ENCODE results near the gene CCDC27. TPM values are rescaled to one million over a fixed set of nuclear protein-coding genes. Genes with fewer than 3 reads are reported as not detected.

CCDC27 gene
- total RNA-seq, 1 experiment from 2014 or later = not detected

DNA sequence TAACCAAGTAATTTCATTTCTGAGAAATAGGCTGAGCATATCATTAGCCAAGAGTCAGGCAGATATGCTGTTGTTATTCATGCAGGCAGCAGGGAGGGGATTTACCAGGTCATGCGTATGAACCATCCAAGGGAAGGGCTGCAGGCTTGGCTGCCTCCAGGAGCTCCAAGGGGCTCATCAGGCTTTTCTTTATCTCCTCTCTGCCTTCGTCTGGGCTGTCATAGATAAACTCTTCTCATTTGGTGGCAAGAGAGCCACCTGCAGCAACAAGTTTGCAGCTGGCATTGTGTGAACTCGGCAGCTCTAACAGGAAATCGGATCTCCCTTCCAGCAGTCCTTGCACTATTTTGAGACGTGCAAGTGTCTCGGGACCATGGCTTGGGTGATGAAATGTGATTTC lies 7.5 kb downstream of the CCDC27 start:
- no TSS peak for BruUV-seq (replicated peaks)
- RAD21 ChIA-PET (ENCODE audit: low non-redundant PET in 1 of 2, low total read pairs in 2 of 2, uncharacterized antibody in 2 of 2, unreplicated experiment in 2 of 2) = no interaction called here
- POLR2A ChIA-PET = no interaction called here
- DNase-seq (ENCODE audit: low read depth, low spot score) = no peak
- CTCF ChIA-PET = interaction anchor here (0.7 kb wide), 1 partner anchor 35 kb away, joined by 3 read pairs; no protein-coding TSS in a partner anchor
- H3K4me1 ChIP-seq (ENCODE audit: control insufficient read depth in 1 of 2, insufficient read depth in 2 of 2, low read length in 2 of 2) = no peaks in the 10 kb centered on the region
- no peak overlapping the region for H3K4me3 ChIP-seq (replicated peaks in 1 of 2; ENCODE audit: low read depth in 1 of 2, low read length in 2 of 2)
- no peak overlapping the region for H2AFZ ChIP-seq (ENCODE audit: low read depth, low read length, poor library complexity, severe bottlenecking)
- H3K79me2 ChIP-seq (ENCODE audit: insufficient read depth, low read length) = no peaks in the 10 kb centered on the region
- H3K36me3 ChIP-seq (ENCODE audit: control insufficient read depth in 1 of 2, insufficient read depth in 2 of 2, low read length in 2 of 2) = no peaks in the 10 kb centered on the region
- no peak overlapping the region for H3K4me2 ChIP-seq (ENCODE audit: low read length)
- H3K9ac ChIP-seq (ENCODE audit: low read length) = no peak overlapping the region
- intact Hi-C loops (cut with micrococcal nuclease) = no loop called here
- no peaks in the 10 kb centered on the region for H3K9me3 ChIP-seq (ENCODE audit: control insufficient read depth in 1 of 2, insufficient read depth in 1 of 2, low read depth in 1 of 2, low read length in 2 of 2)
- peaks cover 7% of the 10 kb centered on the region; the same call in 1 of the 2 replicates for H3K27me3 ChIP-seq (ENCODE audit: insufficient read depth, low read length)
- H3K27ac ChIP-seq (ENCODE audit: low read depth, low read length) = no peak overlapping the region
- no peaks in the 10 kb centered on the region for H3K9me2 ChIP-seq (ENCODE audit: insufficient read depth)
- TF ChIP-seq EZH2phosphoT487 (IDR thresholded peaks at IDR 0.05; ENCODE audit: borderline replicate concordance) (no peak), REST (IDR thresholded peaks at IDR 0.05; ENCODE audit: low read depth) (no peak), CEBPB (IDR thresholded peaks at IDR 0.05; ENCODE audit: low read depth) (no peak), CBX3 (IDR thresholded peaks at IDR 0.05; ENCODE audit: low read depth) (no peak), POLR2A (IDR thresholded peaks at IDR 0.05; ENCODE audit: borderline replicate concordance, extremely low read depth, insufficient read depth, insufficient read length) (no peak), MAX (IDR thresholded peaks at IDR 0.05) (no peak), FOSL1 (IDR thresholded peaks at IDR 0.05; ENCODE audit: low read depth) (no peak), JUND (IDR thresholded peaks at IDR 0.05) (no peak), POLR2AphosphoS5 (IDR thresholded peaks at IDR 0.05; ENCODE audit: low read depth, low read length) (no peak), EZH2 (IDR thresholded peaks at IDR 0.05) (no peak), EGR1 (IDR thresholded peaks at IDR 0.05; ENCODE audit: low read depth) (no peak), SIN3A (IDR thresholded peaks at IDR 0.05; ENCODE audit: low read depth) (no peak), RAD21 (IDR thresholded peaks at IDR 0.05; ENCODE audit: low read depth) (no peak), TCF7L2 (IDR thresholded peaks at IDR 0.05; ENCODE audit: borderline replicate concordance, extremely low read depth, insufficient read depth, insufficient read length) (no peak), YY1 (IDR thresholded peaks at IDR 0.05; ENCODE audit: extremely low read depth, insufficient replicate concordance, low read depth, low read length) (no peak)
- TF ChIP-seq, protein P1, sequence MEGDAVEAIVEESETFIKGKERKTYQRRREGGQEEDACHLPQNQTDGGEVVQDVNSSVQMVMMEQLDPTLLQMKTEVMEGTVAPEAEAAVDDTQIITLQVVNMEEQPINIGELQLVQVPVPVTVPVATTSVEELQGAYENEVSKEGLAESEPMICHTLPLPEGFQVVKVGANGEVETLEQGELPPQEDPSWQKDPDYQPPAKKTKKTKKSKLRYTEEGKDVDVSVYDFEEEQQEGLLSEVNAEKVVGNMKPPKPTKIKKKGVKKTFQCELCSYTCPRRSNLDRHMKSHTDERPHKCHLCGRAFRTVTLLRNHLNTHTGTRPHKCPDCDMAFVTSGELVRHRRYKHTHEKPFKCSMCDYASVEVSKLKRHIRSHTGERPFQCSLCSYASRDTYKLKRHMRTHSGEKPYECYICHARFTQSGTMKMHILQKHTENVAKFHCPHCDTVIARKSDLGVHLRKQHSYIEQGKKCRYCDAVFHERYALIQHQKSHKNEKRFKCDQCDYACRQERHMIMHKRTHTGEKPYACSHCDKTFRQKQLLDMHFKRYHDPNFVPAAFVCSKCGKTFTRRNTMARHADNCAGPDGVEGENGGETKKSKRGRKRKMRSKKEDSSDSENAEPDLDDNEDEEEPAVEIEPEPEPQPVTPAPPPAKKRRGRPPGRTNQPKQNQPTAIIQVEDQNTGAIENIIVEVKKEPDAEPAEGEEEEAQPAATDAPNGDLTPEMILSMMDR (IDR thresholded peaks at IDR 0.05 in 2 of 3, conservative IDR thresholded peaks at IDR 0.05 in 1 of 3; ENCODE audit: borderline replicate concordance in 1 of 3, insufficient read depth in 1 of 3, low read depth in 2 of 3, low read length in 2 of 3) = no peak
- TF ChIP-seq, protein P2, sequence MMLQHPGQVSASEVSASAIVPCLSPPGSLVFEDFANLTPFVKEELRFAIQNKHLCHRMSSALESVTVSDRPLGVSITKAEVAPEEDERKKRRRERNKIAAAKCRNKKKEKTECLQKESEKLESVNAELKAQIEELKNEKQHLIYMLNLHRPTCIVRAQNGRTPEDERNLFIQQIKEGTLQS (IDR thresholded peaks at IDR 0.05) = no peak
- H4K20me1 ChIP-seq (ENCODE audit: insufficient read depth) = no peaks in the 10 kb centered on the region
- no peak for ATAC-seq

All from HCT116 (cell line).